Lower leg skin (tissue), 3 donors: ENCODE measurements around the gene MAP10.

Experiments used
- POLR2A ChIP-seq, 2 donors: fragments of 450-650 bp; IDR thresholded peaks; one replicate each; pipeline ENCODE4 v1.6.1; 2016 to 2017; ENCODE audit warnings: antibody characterized with exemption in 2 of 2, mild to moderate bottlenecking in 1 of 2, moderate library complexity in 1 of 2
- TF ChIP-seq, protein P1 (sequence below), 3 donors: fragments of 450-650 bp; IDR thresholded peaks; one replicate each; pipeline ENCODE4 v1.5.1; 2016; ENCODE audit warnings: antibody characterized with exemption in 3 of 3, mild to moderate bottlenecking in 3 of 3, moderate library complexity in 2 of 3

DNA sequence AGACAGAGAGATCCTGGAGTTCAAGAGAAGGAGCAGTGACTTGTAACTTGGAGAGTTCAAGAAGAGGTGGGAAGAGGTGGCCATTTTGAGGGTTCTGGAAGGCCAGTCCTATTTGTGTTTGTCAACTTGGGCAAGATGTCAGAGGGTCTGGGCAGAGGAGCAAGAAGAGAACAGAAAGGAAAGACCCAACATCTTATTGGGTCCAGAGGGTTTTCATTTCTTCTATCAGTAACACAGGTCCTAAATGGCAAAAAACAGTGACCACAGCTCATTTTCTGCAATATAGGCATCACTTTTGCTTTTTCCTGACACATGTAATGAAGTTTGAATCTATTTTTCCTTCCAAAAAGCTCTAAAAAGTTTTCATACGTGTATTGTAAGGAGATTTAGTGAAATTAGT is 38.3 kb upstream of the MAP10 start:
- TF ChIP-seq POLR2A (IDR thresholded peaks at IDR 0.05), result no peak
- TF ChIP-seq, protein P1, sequence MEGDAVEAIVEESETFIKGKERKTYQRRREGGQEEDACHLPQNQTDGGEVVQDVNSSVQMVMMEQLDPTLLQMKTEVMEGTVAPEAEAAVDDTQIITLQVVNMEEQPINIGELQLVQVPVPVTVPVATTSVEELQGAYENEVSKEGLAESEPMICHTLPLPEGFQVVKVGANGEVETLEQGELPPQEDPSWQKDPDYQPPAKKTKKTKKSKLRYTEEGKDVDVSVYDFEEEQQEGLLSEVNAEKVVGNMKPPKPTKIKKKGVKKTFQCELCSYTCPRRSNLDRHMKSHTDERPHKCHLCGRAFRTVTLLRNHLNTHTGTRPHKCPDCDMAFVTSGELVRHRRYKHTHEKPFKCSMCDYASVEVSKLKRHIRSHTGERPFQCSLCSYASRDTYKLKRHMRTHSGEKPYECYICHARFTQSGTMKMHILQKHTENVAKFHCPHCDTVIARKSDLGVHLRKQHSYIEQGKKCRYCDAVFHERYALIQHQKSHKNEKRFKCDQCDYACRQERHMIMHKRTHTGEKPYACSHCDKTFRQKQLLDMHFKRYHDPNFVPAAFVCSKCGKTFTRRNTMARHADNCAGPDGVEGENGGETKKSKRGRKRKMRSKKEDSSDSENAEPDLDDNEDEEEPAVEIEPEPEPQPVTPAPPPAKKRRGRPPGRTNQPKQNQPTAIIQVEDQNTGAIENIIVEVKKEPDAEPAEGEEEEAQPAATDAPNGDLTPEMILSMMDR (IDR thresholded peaks at IDR 0.05), result no peak
